GM19463 (cell line): ENCODE data around the gene UMPS.

ENCODE experiments used
- ATAC-seq: cut with Tn5 transposase; IDR thresholded peaks from one replicate; pipeline ENCODE4 v1.9.1; 2021; ENCODE audit warnings: mild to moderate bottlenecking, moderate library complexity; ENCODE audit not compliant: unreplicated experiment

The UMPS gene

GRCh38 chr3:124730129-124730940 lies at the start of gene UMPS:
Gene UMPS, plus strand, starts transcription at chr3:124730452. Its CDS starts 20 bp downstream, at chr3:124730472.
- peak; percentile 99 for ATAC-seq

GRCh38 chr3:124680521-124680920 lies 49.7 kb upstream of the UMPS start:
- ATAC-seq: no peak

- ATAC-seq: no peak
Measured at GRCh38 chr3:124682263-124682662, 48.0 kb upstream of the UMPS start.

GRCh38 chr3:124684459-124684858 lies 45.8 kb upstream of the UMPS start:
- no peak for ATAC-seq

GRCh38 chr3:124685067-124685466 lies 45.2 kb upstream of the UMPS start:
- ATAC-seq: no peak

- no peak for ATAC-seq
Measured at GRCh38 chr3:124685481-124685880, 44.8 kb upstream of the UMPS start.

GRCh38 chr3:124686028-124686670 lies 44.1 kb upstream of the UMPS start:
- ATAC-seq: no peak

GRCh38 chr3:124688581-124689454 lies 41.4 kb upstream of the UMPS start:
- peak; percentile 54 for ATAC-seq

GRCh38 chr3:124691599-124691998 lies 38.7 kb upstream of the UMPS start:
- no peak for ATAC-seq

GRCh38 chr3:124694486-124694885 lies 35.8 kb upstream of the UMPS start:
- ATAC-seq: no peak

GRCh38 chr3:124695369-124695768 lies 34.9 kb upstream of the UMPS start:
- no peak for ATAC-seq

- ATAC-seq: no peak
Measured at GRCh38 chr3:124696006-124696405, 34.2 kb upstream of the UMPS start.

- ATAC-seq: no peak
Measured at GRCh38 chr3:124697302-124697701, 33.0 kb upstream of the UMPS start.

GRCh38 chr3:124698030-124698770 lies 32.1 kb upstream of the UMPS start:
- ATAC-seq: no peak

- no peak for ATAC-seq
Measured at GRCh38 chr3:124699051-124699450, 31.2 kb upstream of the UMPS start.

GRCh38 chr3:124699686-124700396 lies 30.4 kb upstream of the UMPS start:
- ATAC-seq: no peak

GRCh38 chr3:124700880-124701684 lies 29.2 kb upstream of the UMPS start:
- no peak for ATAC-seq

- no peak for ATAC-seq
Measured at GRCh38 chr3:124701687-124702086, 28.6 kb upstream of the UMPS start.

- ATAC-seq: no peak
Measured at GRCh38 chr3:124702950-124703349, 27.3 kb upstream of the UMPS start.
